HEK293 (cell line): Measurements from ENCODE around the gene GPR3.

Experiments used
- GFI1B ChIP-seq: fragments of 450-650 bp; formaldehyde crosslinking; IDR thresholded peaks from 2 replicates; pipeline ENCODE4 v1.5.1; 2016; ENCODE audit warnings: missing biosample characterization, missing genetic modification characterization
- HOXD13 ChIP-seq: sonication (generic); formaldehyde crosslinking; IDR thresholded peaks from 2 replicates; pipeline ENCODE4 v1.8.0; 2022; ENCODE audit warnings: missing genetic modification reagents, borderline replicate concordance
- IKZF3 ChIP-seq: fragments of 450-650 bp; IDR thresholded peaks from 2 replicates; pipeline ENCODE4 v1.5.0; 2018; ENCODE audit warnings: missing biosample characterization, mild to moderate bottlenecking, missing genetic modification characterization, moderate library complexity
- KLF10 ChIP-seq: fragments of 450-650 bp; IDR thresholded peaks from 2 replicates; pipeline ENCODE4 v1.5.1; 2018; ENCODE audit warnings: missing biosample characterization, mild to moderate bottlenecking, missing genetic modification characterization
- RBAK ChIP-seq: fragments of 450-650 bp; formaldehyde crosslinking; IDR thresholded peaks from 2 replicates; pipeline ENCODE4 v1.5.1; 2016; ENCODE audit warnings: missing biosample characterization, missing genetic modification characterization
- YY1 ChIP-seq: fragments of 450-650 bp; formaldehyde crosslinking; IDR thresholded peaks from 2 replicates; pipeline ENCODE4 v1.5.1; 2018; ENCODE audit warnings: missing biosample characterization, missing genetic modification characterization
- ZBTB17 ChIP-seq: fragments of 450-650 bp; formaldehyde crosslinking; IDR thresholded peaks from 2 replicates; pipeline ENCODE4 v1.5.1; 2016; ENCODE audit warnings: missing biosample characterization, missing genetic modification characterization
- ZBTB7A ChIP-seq: fragments of 450-650 bp; formaldehyde crosslinking; IDR thresholded peaks from 2 replicates; pipeline ENCODE4 v1.5.1; 2016; ENCODE audit warnings: low read depth, missing biosample characterization, missing genetic modification characterization
- ZEB2 ChIP-seq: fragments of 450-650 bp; formaldehyde crosslinking; IDR thresholded peaks from 2 replicates; pipeline ENCODE4 v1.5.1; 2016; ENCODE audit warnings: missing biosample characterization, missing genetic modification characterization
- ZNF112 ChIP-seq: fragments of 450-650 bp; formaldehyde crosslinking; IDR thresholded peaks from 2 replicates; pipeline ENCODE4 v1.5.0; 2017; ENCODE audit warnings: missing biosample characterization, missing genetic modification characterization
- ZNF114 ChIP-seq: fragments of 450-650 bp; formaldehyde crosslinking; IDR thresholded peaks from 2 replicates; pipeline ENCODE4 v1.5.0; 2017; ENCODE audit warnings: missing biosample characterization, missing genetic modification characterization
- ZNF121 ChIP-seq: fragments of 450-650 bp; formaldehyde crosslinking; IDR thresholded peaks from 2 replicates; pipeline ENCODE4 v1.5.1; 2016; ENCODE audit warnings: missing biosample characterization, missing genetic modification characterization
- ZNF132 ChIP-seq: fragments of 450-650 bp; formaldehyde crosslinking; IDR thresholded peaks from 2 replicates; pipeline ENCODE4 v1.5.1; 2017; ENCODE audit warnings: missing biosample characterization, missing genetic modification characterization, borderline replicate concordance
- ZNF239 ChIP-seq: fragments of 450-650 bp; formaldehyde crosslinking; IDR thresholded peaks from 2 replicates; pipeline ENCODE4 v1.5.1; 2016; ENCODE audit warnings: missing biosample characterization, missing genetic modification characterization
- ZNF302 ChIP-seq: fragments of 450-650 bp; formaldehyde crosslinking; IDR thresholded peaks from 2 replicates; pipeline ENCODE4 v1.5.1; 2016; ENCODE audit warnings: missing biosample characterization, missing genetic modification characterization, low read depth
- ZNF350 ChIP-seq: fragments of 450-650 bp; formaldehyde crosslinking; IDR thresholded peaks from 2 replicates; pipeline ENCODE4 v1.5.0; 2017; ENCODE audit warnings: missing biosample characterization, mild to moderate bottlenecking, missing genetic modification characterization
- ZNF394 ChIP-seq: fragments of 450-650 bp; formaldehyde crosslinking; IDR thresholded peaks from 2 replicates; pipeline ENCODE4 v1.5.1; 2016; ENCODE audit warnings: missing biosample characterization, missing genetic modification characterization, mild to moderate bottlenecking, moderate library complexity, borderline replicate concordance
- ZNF473 ChIP-seq: fragments of 450-650 bp; formaldehyde crosslinking; IDR thresholded peaks from 2 replicates; pipeline ENCODE4 v1.5.1; 2017; ENCODE audit warnings: missing biosample characterization, missing genetic modification characterization
- ZNF561 ChIP-seq: fragments of 450-650 bp; IDR thresholded peaks from 2 replicates; pipeline ENCODE4 v1.5.1; 2018; ENCODE audit warnings: missing biosample characterization, missing genetic modification characterization, borderline replicate concordance
- ZNF600 ChIP-seq: fragments of 450-650 bp; formaldehyde crosslinking; IDR thresholded peaks from 2 replicates; pipeline ENCODE4 v1.5.1; 2016; ENCODE audit warnings: missing biosample characterization, missing genetic modification characterization
- ZNF629 ChIP-seq: fragments of 450-650 bp; formaldehyde crosslinking; IDR thresholded peaks from 2 replicates; pipeline ENCODE4 v1.5.1; 2017; ENCODE audit warnings: missing biosample characterization, missing genetic modification characterization
- ZNF660 ChIP-seq: fragments of 450-650 bp; IDR thresholded peaks from 2 replicates; pipeline ENCODE4 v1.5.1; 2018; ENCODE audit warnings: missing biosample characterization, mild to moderate bottlenecking, missing genetic modification characterization
- ZSCAN30 ChIP-seq: fragments of 450-650 bp; IDR thresholded peaks from 2 replicates; pipeline ENCODE4 v1.5.1; 2018; ENCODE audit warnings: missing biosample characterization, mild to moderate bottlenecking, missing genetic modification characterization, moderate library complexity
- TF ChIP-seq, protein P1 (sequence below): fragments of 450-650 bp; formaldehyde crosslinking; IDR thresholded peaks from 2 replicates; pipeline ENCODE4 v1.5.1; 2016; ENCODE audit warnings: missing biosample characterization, missing genetic modification characterization
- TF ChIP-seq, protein P2 (sequence below): fragments of 450-650 bp; formaldehyde crosslinking; IDR thresholded peaks from 2 replicates; pipeline ENCODE4 v1.5.1; 2016; ENCODE audit warnings: missing biosample characterization, missing genetic modification characterization
- TF ChIP-seq, protein P3 (sequence below): fragments of 450-650 bp; formaldehyde crosslinking; IDR thresholded peaks from 2 replicates; pipeline ENCODE4 v1.5.1; 2016; ENCODE audit warnings: missing biosample characterization, missing genetic modification characterization
- TF ChIP-seq, protein P4 (sequence below): fragments of 450-650 bp; formaldehyde crosslinking; IDR thresholded peaks from 2 replicates; pipeline ENCODE4 v1.5.1; 2016; ENCODE audit warnings: missing biosample characterization, missing genetic modification characterization
- TF ChIP-seq, protein P5 (sequence below): fragments of 450-650 bp; formaldehyde crosslinking; IDR thresholded peaks from 2 replicates; pipeline ENCODE4 v1.5.0; 2017; ENCODE audit warnings: missing biosample characterization, missing genetic modification characterization, borderline replicate concordance
- TF ChIP-seq, protein P6 (sequence below): sonication (generic); formaldehyde crosslinking; IDR thresholded peaks from 2 replicates; pipeline ENCODE4 v1.8.1; 2022; ENCODE audit warnings: mild to moderate bottlenecking, moderate library complexity, missing genetic modification reagents

Gene GPR3

DNA sequence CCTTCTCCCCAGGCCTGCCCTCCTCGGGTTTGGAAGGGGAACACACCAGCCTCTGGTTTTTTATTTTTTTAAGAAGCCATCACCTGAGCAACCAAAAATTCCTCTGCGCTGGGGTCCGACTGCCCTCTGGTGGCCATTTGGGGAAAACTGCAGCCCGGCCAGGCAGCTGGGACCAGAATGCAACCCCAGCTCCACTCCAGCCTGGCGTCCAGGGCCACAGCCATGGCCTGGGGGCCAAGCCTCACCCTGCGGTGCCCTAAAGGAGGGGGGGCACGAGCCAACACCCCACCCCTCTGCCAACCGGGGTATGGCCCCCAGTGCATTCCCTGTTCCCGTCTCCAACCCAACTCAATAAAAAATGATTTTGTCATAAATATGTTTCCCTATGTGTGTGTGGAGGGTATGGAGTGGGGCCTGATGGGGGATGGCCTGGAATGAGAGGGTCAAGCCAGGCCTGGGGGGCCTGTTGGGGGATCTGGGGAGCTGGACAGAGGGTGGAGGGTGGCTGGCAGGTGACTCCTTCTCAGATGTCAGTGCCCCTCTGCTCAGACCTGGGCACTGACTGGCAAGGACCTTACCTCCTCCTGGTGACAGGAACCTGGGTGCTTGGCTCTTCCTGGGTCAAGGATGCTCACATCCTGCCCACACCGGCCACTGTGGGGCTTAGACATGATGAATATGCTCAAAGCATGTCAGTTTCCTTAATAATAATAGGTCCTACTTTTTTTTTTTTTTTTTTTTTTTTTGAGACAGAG, 3.2 kb downstream of the GPR3 start (continued):
- no peak for TF ChIP-seq GFI1B
- no peak for TF ChIP-seq ZSCAN30 (tag by site-specific recombination)
- TF ChIP-seq ZNF112 (tag by site-specific recombination): no peak
- no peak for TF ChIP-seq ZNF561
- no peak for TF ChIP-seq ZNF132 (tag by site-specific recombination)
- no peak for TF ChIP-seq ZNF121 (tag by site-specific recombination)
- no peak for TF ChIP-seq RBAK (tag by site-specific recombination)
- TF ChIP-seq, protein P1, sequence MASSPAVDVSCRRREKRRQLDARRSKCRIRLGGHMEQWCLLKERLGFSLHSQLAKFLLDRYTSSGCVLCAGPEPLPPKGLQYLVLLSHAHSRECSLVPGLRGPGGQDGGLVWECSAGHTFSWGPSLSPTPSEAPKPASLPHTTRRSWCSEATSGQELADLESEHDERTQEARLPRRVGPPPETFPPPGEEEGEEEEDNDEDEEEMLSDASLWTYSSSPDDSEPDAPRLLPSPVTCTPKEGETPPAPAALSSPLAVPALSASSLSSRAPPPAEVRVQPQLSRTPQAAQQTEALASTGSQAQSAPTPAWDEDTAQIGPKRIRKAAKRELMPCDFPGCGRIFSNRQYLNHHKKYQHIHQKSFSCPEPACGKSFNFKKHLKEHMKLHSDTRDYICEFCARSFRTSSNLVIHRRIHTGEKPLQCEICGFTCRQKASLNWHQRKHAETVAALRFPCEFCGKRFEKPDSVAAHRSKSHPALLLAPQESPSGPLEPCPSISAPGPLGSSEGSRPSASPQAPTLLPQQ (tag by site-specific recombination): 0 out of 2 replicates have a peak, but pooled peaks have one; percentile 16
- no peak for TF ChIP-seq ZBTB7A (tag by site-specific recombination)
- TF ChIP-seq YY1 (tag by site-specific recombination): no peak
- no peak for TF ChIP-seq ZNF394 (tag by site-specific recombination)
- no peak for TF ChIP-seq ZBTB17 (tag by site-specific recombination)
- TF ChIP-seq, protein P2, sequence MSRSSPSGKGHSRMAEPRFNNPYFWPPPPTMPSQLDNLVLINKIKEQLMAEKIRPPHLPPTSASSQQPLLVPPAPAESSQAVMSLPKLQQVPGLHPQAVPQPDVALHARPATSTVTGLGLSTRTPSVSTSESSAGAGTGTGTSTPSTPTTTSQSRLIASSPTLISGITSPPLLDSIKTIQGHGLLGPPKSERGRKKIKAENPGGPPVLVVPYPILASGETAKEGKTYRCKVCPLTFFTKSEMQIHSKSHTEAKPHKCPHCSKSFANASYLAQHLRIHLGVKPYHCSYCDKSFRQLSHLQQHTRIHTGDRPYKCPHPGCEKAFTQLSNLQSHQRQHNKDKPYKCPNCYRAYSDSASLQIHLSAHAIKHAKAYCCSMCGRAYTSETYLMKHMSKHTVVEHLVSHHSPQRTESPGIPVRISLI (tag by site-specific recombination): peak; percentile 52; the same call in 1 of the 2 replicates
- TF ChIP-seq, protein P3, sequence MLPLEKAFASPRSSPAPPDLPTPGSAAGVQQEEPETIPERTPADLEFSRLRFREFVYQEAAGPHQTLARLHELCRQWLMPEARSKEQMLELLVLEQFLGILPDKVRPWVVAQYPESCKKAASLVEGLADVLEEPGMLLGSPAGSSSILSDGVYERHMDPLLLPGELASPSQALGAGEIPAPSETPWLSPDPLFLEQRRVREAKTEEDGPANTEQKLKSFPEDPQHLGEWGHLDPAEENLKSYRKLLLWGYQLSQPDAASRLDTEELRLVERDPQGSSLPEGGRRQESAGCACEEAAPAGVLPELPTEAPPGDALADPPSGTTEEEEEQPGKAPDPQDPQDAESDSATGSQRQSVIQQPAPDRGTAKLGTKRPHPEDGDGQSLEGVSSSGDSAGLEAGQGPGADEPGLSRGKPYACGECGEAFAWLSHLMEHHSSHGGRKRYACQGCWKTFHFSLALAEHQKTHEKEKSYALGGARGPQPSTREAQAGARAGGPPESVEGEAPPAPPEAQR (tag by site-specific recombination): no peak
- no peak for TF ChIP-seq ZNF114 (tag by site-specific recombination)
- TF ChIP-seq IKZF3 (tag by site-specific recombination): no peak
- no peak for TF ChIP-seq ZEB2 (tag by site-specific recombination)
- TF ChIP-seq, protein P4, sequence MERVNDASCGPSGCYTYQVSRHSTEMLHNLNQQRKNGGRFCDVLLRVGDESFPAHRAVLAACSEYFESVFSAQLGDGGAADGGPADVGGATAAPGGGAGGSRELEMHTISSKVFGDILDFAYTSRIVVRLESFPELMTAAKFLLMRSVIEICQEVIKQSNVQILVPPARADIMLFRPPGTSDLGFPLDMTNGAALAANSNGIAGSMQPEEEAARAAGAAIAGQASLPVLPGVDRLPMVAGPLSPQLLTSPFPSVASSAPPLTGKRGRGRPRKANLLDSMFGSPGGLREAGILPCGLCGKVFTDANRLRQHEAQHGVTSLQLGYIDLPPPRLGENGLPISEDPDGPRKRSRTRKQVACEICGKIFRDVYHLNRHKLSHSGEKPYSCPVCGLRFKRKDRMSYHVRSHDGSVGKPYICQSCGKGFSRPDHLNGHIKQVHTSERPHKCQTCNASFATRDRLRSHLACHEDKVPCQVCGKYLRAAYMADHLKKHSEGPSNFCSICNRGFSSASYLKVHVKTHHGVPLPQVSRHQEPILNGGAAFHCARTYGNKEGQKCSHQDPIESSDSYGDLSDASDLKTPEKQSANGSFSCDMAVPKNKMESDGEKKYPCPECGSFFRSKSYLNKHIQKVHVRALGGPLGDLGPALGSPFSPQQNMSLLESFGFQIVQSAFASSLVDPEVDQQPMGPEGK (tag by site-specific recombination): peak; percentile 37; the same call in 1 of the 2 replicates
- TF ChIP-seq, protein P5, sequence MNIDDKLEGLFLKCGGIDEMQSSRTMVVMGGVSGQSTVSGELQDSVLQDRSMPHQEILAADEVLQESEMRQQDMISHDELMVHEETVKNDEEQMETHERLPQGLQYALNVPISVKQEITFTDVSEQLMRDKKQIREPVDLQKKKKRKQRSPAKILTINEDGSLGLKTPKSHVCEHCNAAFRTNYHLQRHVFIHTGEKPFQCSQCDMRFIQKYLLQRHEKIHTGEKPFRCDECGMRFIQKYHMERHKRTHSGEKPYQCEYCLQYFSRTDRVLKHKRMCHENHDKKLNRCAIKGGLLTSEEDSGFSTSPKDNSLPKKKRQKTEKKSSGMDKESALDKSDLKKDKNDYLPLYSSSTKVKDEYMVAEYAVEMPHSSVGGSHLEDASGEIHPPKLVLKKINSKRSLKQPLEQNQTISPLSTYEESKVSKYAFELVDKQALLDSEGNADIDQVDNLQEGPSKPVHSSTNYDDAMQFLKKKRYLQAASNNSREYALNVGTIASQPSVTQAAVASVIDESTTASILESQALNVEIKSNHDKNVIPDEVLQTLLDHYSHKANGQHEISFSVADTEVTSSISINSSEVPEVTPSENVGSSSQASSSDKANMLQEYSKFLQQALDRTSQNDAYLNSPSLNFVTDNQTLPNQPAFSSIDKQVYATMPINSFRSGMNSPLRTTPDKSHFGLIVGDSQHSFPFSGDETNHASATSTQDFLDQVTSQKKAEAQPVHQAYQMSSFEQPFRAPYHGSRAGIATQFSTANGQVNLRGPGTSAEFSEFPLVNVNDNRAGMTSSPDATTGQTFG: no peak
- TF ChIP-seq KLF10: peak; percentile 23; the same call in 1 of the 2 replicates
- no peak for TF ChIP-seq HOXD13 (CRISPR knock-in tag)
- TF ChIP-seq ZNF600 (tag by site-specific recombination): peak; percentile 86
- no peak for TF ChIP-seq ZNF350 (tag by site-specific recombination)
- no peak for TF ChIP-seq ZNF302
- TF ChIP-seq ZNF629 (tag by site-specific recombination): no peak
- TF ChIP-seq ZNF239: no peak
- 0 out of 2 replicates have a peak, but pooled peaks have one; percentile 78 for TF ChIP-seq ZNF660 (tag by site-specific recombination)
- TF ChIP-seq ZNF473: no peak
- TF ChIP-seq, protein P6, sequence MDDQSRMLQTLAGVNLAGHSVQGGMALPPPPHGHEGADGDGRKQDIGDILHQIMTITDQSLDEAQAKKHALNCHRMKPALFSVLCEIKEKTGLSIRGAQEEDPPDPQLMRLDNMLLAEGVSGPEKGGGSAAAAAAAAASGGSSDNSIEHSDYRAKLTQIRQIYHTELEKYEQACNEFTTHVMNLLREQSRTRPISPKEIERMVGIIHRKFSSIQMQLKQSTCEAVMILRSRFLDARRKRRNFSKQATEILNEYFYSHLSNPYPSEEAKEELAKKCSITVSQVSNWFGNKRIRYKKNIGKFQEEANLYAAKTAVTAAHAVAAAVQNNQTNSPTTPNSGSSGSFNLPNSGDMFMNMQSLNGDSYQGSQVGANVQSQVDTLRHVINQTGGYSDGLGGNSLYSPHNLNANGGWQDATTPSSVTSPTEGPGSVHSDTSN (CRISPR knock-in tag): no peak
